Thyroid gland (tissue), 4 donors: ENCODE results near the gene BRD4.

ENCODE experiments used
- POLR2A ChIP-seq, 2 donors: fragments of 450-650 bp; IDR thresholded peaks; one replicate each; pipeline ENCODE4 v1.6.1; 2017; ENCODE audit warnings: antibody characterized with exemption in 2 of 2, mild to moderate bottlenecking in 2 of 2, moderate library complexity in 1 of 2
- TF ChIP-seq, protein P1 (sequence below), 6 experiments: fragments of 200-600 bp in 3 of 6; fragments of 450-650 bp in 3 of 6; sonication (generic) in 3 of 6; IDR thresholded peaks; one replicate each; pipeline ENCODE4 v1.5.1; 2016 to 2019; ENCODE audit warnings: antibody characterized with exemption in 6 of 6, mild to moderate bottlenecking in 2 of 6, inconsistent platforms in 1 of 6, moderate library complexity in 1 of 6

DNA sequence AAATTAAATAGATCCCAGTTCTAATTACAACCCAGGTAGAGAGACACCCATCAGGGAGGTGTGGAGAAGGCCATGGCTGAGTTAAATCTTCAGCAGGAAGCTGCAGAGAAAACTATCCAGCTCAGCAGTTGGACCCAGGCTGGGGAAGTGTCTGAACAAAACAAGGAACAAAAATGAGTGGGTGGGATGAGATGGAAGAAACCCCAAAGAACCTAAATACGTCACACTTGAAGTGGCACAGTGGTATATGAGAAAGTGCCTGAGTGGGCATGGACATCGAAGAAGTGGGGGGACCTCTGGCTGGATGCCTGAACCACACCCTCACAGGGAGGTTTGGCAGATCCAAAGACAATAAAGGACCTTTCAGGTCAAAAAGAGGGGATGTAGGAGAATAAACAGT is 96.6 kb downstream of the BRD4 start:
- TF ChIP-seq, protein P1, sequence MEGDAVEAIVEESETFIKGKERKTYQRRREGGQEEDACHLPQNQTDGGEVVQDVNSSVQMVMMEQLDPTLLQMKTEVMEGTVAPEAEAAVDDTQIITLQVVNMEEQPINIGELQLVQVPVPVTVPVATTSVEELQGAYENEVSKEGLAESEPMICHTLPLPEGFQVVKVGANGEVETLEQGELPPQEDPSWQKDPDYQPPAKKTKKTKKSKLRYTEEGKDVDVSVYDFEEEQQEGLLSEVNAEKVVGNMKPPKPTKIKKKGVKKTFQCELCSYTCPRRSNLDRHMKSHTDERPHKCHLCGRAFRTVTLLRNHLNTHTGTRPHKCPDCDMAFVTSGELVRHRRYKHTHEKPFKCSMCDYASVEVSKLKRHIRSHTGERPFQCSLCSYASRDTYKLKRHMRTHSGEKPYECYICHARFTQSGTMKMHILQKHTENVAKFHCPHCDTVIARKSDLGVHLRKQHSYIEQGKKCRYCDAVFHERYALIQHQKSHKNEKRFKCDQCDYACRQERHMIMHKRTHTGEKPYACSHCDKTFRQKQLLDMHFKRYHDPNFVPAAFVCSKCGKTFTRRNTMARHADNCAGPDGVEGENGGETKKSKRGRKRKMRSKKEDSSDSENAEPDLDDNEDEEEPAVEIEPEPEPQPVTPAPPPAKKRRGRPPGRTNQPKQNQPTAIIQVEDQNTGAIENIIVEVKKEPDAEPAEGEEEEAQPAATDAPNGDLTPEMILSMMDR (IDR thresholded peaks at IDR 0.05): no peak
- no peak for TF ChIP-seq POLR2A (IDR thresholded peaks at IDR 0.05)
